KMS-11 (cell line): ENCODE data around the gene LSM12.

Experiments
- H2AFZ ChIP-seq: fragments of 200-600 bp; sonication (generic); 2 replicates; pipeline ENCODE4 v1.6.1; 2016; ENCODE audit warnings: antibody characterized with exemption, mixed run types, low read depth
- H3K27ac ChIP-seq: fragments of 200-600 bp; sonication (generic); 2 replicates; pipeline ENCODE4 v1.6.1; 2016; ENCODE audit warnings: mild to moderate bottlenecking, mixed run types
- H3K27me3 ChIP-seq: fragments of 200-600 bp; sonication (generic); 2 replicates; pipeline ENCODE4 v1.6.1; 2017; ENCODE audit warnings: mild to moderate bottlenecking, low read depth, mixed run types, moderate library complexity; ENCODE audit not compliant: insufficient read depth
- H3K36me3 ChIP-seq: fragments of 200-600 bp; sonication (generic); 2 replicates; pipeline ENCODE4 v1.6.1; 2017; ENCODE audit warnings: mild to moderate bottlenecking, mixed run types; ENCODE audit not compliant: insufficient read depth
- H3K4me1 ChIP-seq: fragments of 200-600 bp; sonication (generic); 2 replicates; pipeline ENCODE4 v1.6.1; 2016; ENCODE audit warnings: mild to moderate bottlenecking, low read depth, mixed run types; ENCODE audit not compliant: poor library complexity, severe bottlenecking
- H3K4me2 ChIP-seq: fragments of 200-600 bp; sonication (generic); 2 replicates; pipeline ENCODE4 v1.7.0; 2016; ENCODE audit warnings: mild to moderate bottlenecking, mixed run types
- H3K4me3 ChIP-seq: fragments of 200-600 bp; sonication (generic); IDR thresholded peaks from 2 replicates; pipeline ENCODE4 v1.6.1; 2017; ENCODE audit warnings: low read depth, low read length, mixed read lengths; ENCODE audit not compliant: insufficient read depth
- H3K79me2 ChIP-seq: fragments of 200-600 bp; sonication (generic); 2 replicates; pipeline ENCODE4 v1.6.1; 2016; ENCODE audit warnings: low read depth, mixed run types; ENCODE audit not compliant: insufficient read depth
- H3K9ac ChIP-seq: fragments of 200-600 bp; sonication (generic); 2 replicates; pipeline ENCODE4 v1.6.1; 2016; ENCODE audit warnings: mild to moderate bottlenecking, mixed run types
- H4K20me1 ChIP-seq: fragments of 200-600 bp; sonication (generic); 2 replicates; pipeline ENCODE4 v1.6.1; 2016; ENCODE audit warnings: mild to moderate bottlenecking, mixed run types; ENCODE audit not compliant: insufficient read depth
- TF ChIP-seq, protein P1 (sequence below): fragments of 200-600 bp; sonication (generic); conservative IDR thresholded peaks from 2 replicates; pipeline ENCODE4 v1.6.1; 2017; ENCODE audit warnings: low read depth, mild to moderate bottlenecking, antibody characterized with exemption, low read length, moderate library complexity, mixed read lengths

The LSM12 gene

DNA sequence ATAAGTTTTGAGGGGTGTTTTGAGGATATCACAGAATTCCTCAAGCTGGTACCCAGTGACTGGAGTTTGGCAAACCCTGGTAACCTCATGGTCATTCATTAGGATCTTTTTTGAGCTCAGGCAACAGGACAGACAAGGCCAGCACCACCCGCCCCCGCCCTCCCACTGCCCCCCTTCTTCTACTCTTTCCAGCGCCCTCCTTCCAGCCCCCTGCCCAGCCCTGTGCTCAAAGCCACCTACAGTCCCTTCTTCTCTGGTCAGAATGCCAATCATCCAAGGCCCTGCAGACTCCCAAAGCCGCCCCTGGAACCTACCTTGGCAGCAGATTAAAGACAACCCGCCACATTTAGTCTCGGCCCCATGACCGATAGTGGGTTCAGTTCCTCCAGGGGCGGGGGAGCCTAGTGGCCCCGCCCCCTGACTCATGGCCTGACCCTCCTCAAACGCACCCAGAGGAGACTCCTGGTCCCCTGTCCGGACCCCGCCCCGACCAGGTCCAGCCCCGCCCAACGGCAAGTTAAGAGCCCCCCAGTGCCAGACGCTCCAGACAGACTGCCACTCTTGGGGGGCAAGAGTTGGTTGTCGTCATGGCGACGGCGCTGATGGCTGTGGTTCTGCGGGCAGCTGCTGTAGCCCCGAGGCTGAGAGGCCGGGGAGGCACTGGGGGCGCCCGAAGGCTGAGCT lies 62.3 kb downstream of the LSM12 start, which contains the start of gene NAGS:
TSS of gene NAGS (plus strand) at position 546 of the 684 bp plus-strand sequence. CDS start at position 588, 42 bp downstream.
- no peak within 1 kb of the TSS for H3K9ac ChIP-seq
- H3K36me3 ChIP-seq, result no peaks in the 10 kb centered on the region
- no peaks in the 10 kb centered on the region for H4K20me1 ChIP-seq
- H3K4me1 ChIP-seq, result peaks cover 13% of the 10 kb centered on the region
- H3K4me2 ChIP-seq, result no peak within 1 kb of the TSS
- no peak within 1 kb of the TSS for H2AFZ ChIP-seq
- H3K4me3 ChIP-seq, result no peak within 1 kb of the TSS
- no peak within 1 kb of the TSS for H3K27ac ChIP-seq
- TF ChIP-seq, protein P1, sequence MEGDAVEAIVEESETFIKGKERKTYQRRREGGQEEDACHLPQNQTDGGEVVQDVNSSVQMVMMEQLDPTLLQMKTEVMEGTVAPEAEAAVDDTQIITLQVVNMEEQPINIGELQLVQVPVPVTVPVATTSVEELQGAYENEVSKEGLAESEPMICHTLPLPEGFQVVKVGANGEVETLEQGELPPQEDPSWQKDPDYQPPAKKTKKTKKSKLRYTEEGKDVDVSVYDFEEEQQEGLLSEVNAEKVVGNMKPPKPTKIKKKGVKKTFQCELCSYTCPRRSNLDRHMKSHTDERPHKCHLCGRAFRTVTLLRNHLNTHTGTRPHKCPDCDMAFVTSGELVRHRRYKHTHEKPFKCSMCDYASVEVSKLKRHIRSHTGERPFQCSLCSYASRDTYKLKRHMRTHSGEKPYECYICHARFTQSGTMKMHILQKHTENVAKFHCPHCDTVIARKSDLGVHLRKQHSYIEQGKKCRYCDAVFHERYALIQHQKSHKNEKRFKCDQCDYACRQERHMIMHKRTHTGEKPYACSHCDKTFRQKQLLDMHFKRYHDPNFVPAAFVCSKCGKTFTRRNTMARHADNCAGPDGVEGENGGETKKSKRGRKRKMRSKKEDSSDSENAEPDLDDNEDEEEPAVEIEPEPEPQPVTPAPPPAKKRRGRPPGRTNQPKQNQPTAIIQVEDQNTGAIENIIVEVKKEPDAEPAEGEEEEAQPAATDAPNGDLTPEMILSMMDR, result no peak
- H3K27me3 ChIP-seq, result peaks cover 9% of the 10 kb centered on the region
- no peaks in the 10 kb centered on the region for H3K79me2 ChIP-seq

GRCh38 chr17:44002141-44002848 lies 64.2 kb downstream of the LSM12 start:
- Histone ChIP-seq H3K9ac (no peak overlapping the region), H2AFZ (no peak overlapping the region), H4K20me1 (no peaks in the 10 kb centered on the region), H3K4me2 (no peak overlapping the region), H3K4me3 (no peak overlapping the region), H3K27ac (no peak overlapping the region), H3K4me1 (peaks cover 4% of the 10 kb centered on the region), H3K79me2 (no peaks in the 10 kb centered on the region), H3K27me3 (peaks cover 9% of the 10 kb centered on the region), H3K36me3 (no peaks in the 10 kb centered on the region)
- TF ChIP-seq, protein P1, result no peak

DNA sequence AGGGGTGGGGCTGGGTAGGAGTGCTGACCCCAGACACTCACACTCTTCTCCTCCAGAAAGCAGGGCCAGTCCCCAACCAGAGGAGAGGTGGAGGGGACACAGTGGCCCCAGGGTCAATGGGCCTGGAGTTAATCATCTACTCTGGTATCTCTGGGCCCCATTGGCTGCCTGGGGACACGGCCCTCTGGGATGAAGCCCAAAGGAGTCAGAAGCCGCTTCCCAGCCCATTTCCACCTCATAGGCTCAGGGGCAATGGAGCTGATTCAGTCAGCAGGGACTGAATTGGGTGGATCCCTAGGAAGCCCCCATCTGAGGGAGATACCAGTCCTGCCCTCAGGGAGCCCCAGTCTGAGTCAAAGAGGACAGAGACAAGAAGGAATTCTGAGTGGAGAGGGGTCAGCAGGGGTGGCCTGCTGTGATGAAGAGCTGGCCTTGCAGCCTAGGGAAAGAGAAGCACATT lies 65.0 kb downstream of the LSM12 start:
- Histone ChIP-seq H3K27ac (no peak overlapping the region), H3K36me3 (no peaks in the 10 kb centered on the region), H3K27me3 (peaks cover 9% of the 10 kb centered on the region), H4K20me1 (no peaks in the 10 kb centered on the region), H3K9ac (no peak overlapping the region), H3K4me3 (no peak overlapping the region), H2AFZ (no peak overlapping the region), H3K79me2 (no peaks in the 10 kb centered on the region), H3K4me2 (no peak overlapping the region), H3K4me1 (peaks cover 4% of the 10 kb centered on the region)
- TF ChIP-seq, protein P1, result no peak

GRCh38 chr17:44000871-44001460 lies 65.5 kb downstream of the LSM12 start:
- H3K36me3 ChIP-seq, result no peaks in the 10 kb centered on the region
- no peaks in the 10 kb centered on the region for H4K20me1 ChIP-seq
- no peak overlapping the region for H3K4me2 ChIP-seq
- TF ChIP-seq, protein P1, result no peak
- no peak overlapping the region for H3K4me3 ChIP-seq
- no peaks in the 10 kb centered on the region for H3K79me2 ChIP-seq
- no peak overlapping the region for H3K27ac ChIP-seq
- peaks cover 1% of the 10 kb centered on the region for H3K4me1 ChIP-seq
- peaks cover 6% of the 10 kb centered on the region for H3K27me3 ChIP-seq
- H2AFZ ChIP-seq, result no peak overlapping the region
- no peak overlapping the region for H3K9ac ChIP-seq
